Neuronal stem cell (in vitro differentiated cells): ENCODE data around the gene AGPAT2.
"Not testable (repeated sequence)": the region's sequence is repeated elsewhere in the genome, so short reads cannot be mapped to it uniquely, and the experiment has no call there.

Source experiments
- DNase-seq: peaks from one replicate; pipeline ENCODE4 v3.0.0-alpha.2; 2013; ENCODE audit warnings: low spot score
- H2AFZ ChIP-seq: one replicate; pipeline ENCODE4 v1.6.1; 2013; ENCODE audit warnings: mild to moderate bottlenecking, low read length, inconsistent platforms
- H2AK5ac ChIP-seq: 2 replicates; pipeline ENCODE4 v1.6.1; 2013; ENCODE audit warnings: low read depth, mild to moderate bottlenecking, inconsistent platforms, low read length, moderate library complexity, mixed read lengths
- H2BK120ac ChIP-seq: 2 replicates; pipeline ENCODE4 v1.6.1; 2013; ENCODE audit warnings: low read depth, mild to moderate bottlenecking, inconsistent platforms, low read length, moderate library complexity, mixed read lengths
- H2BK12ac ChIP-seq: one replicate; pipeline ENCODE4 v1.6.1; 2013; ENCODE audit warnings: low read length, inconsistent platforms
- H2BK15ac ChIP-seq: 2 replicates; pipeline ENCODE4 v1.6.1; 2013; ENCODE audit warnings: mild to moderate bottlenecking, low read length, inconsistent platforms, mixed read lengths
- H2BK5ac ChIP-seq: one replicate; pipeline ENCODE4 v1.6.1; 2013; ENCODE audit warnings: inconsistent platforms, mild to moderate bottlenecking, low read length, moderate library complexity
- H3K14ac ChIP-seq: one replicate; pipeline ENCODE4 v1.6.1; 2013; ENCODE audit warnings: low read length, inconsistent platforms
- H3K18ac ChIP-seq: 2 replicates; pipeline ENCODE4 v1.6.1; 2013; ENCODE audit warnings: low read length, inconsistent platforms
- H3K23ac ChIP-seq: 2 replicates; pipeline ENCODE4 v1.6.1; 2013; ENCODE audit warnings: low read depth, mild to moderate bottlenecking, mixed read lengths, low read length, inconsistent platforms; ENCODE audit not compliant: poor library complexity
- H3K27ac ChIP-seq: replicated peaks from 3 replicates; pipeline ENCODE4 v1.5.1; 2013; ENCODE audit warnings: low read length, inconsistent platforms
- H3K27me3 ChIP-seq, 3 experiments: 2 replicates each; pipeline ENCODE4 v1.6.1; 2013; ENCODE audit warnings: low read length in 3 of 3, mild to moderate bottlenecking in 2 of 3, inconsistent platforms in 1 of 3, low read depth in 1 of 3, mixed read lengths in 1 of 3, moderate library complexity in 1 of 3; ENCODE audit not compliant: control insufficient read depth in 3 of 3, insufficient read depth in 3 of 3
- H3K36me3 ChIP-seq, 2 donors: replicated peaks in 1 of 2; 2 replicates each; pipeline ENCODE4 v1.6.1; 2013; ENCODE audit warnings: low read length in 2 of 2; ENCODE audit not compliant: control insufficient read depth in 2 of 2, insufficient read depth in 2 of 2
- H3K4ac ChIP-seq: 2 replicates; pipeline ENCODE4 v1.6.1; 2013; ENCODE audit warnings: inconsistent platforms, mild to moderate bottlenecking, low read length, moderate library complexity
- H3K4me1 ChIP-seq, 2 donors: 1 replicate in 1 of 2; 2 replicates in 1 of 2; pipeline ENCODE4 v1.6.1; 2013; ENCODE audit warnings: low read length in 2 of 2, low read depth in 1 of 2; ENCODE audit not compliant: control insufficient read depth in 2 of 2, insufficient read depth in 1 of 2
- H3K4me2 ChIP-seq: one replicate; pipeline ENCODE4 v1.6.1; 2013; ENCODE audit warnings: mild to moderate bottlenecking, low read length, inconsistent platforms; ENCODE audit not compliant: insufficient read depth, poor library complexity, severe bottlenecking
- H3K4me3 ChIP-seq, 2 donors: 2 replicates each; pipeline ENCODE4 v1.5.1; 2013; ENCODE audit warnings: low read length in 2 of 2, mild to moderate bottlenecking in 2 of 2, inconsistent platforms in 1 of 2, moderate library complexity in 1 of 2
- H3K79me1 ChIP-seq: one replicate; pipeline ENCODE4 v1.6.1; 2013; ENCODE audit warnings: low read depth, mild to moderate bottlenecking, inconsistent platforms, low read length, moderate library complexity
- H3K9ac ChIP-seq: one replicate; pipeline ENCODE4 v1.6.1; 2013; ENCODE audit warnings: mild to moderate bottlenecking, low read depth, low read length, inconsistent platforms; ENCODE audit not compliant: poor library complexity
- H3K9me3 ChIP-seq, 2 donors: replicated peaks in 1 of 2; 2 replicates each; pipeline versions ENCODE3 to v1.6.1; 2013; ENCODE audit warnings: low read length in 2 of 2, mild to moderate bottlenecking in 2 of 2, inconsistent platforms in 1 of 2, low read depth in 1 of 2, mixed read lengths in 1 of 2, moderate library complexity in 1 of 2; ENCODE audit not compliant: control insufficient read depth in 2 of 2, insufficient read depth in 1 of 2
- H4K8ac ChIP-seq: one replicate; pipeline ENCODE4 v1.6.1; 2013; ENCODE audit warnings: low read depth, mild to moderate bottlenecking, inconsistent platforms, low read length, moderate library complexity
- H4K91ac ChIP-seq: one replicate; pipeline ENCODE4 v1.6.1; 2013; ENCODE audit warnings: low read length, low read depth, mild to moderate bottlenecking, inconsistent platforms; ENCODE audit not compliant: poor library complexity
- WGBS, 2 donors: extraction: QIAGEN DNeasy Blood & Tissue Kit; methylation state at CpG; one replicate each; pipeline ENCODE4 v1.1.7; 2013; ENCODE audit warnings: missing lambda C conversion rate in 2 of 2, mixed read lengths in 1 of 2; ENCODE audit not compliant: insufficient read length in 2 of 2, insufficient replicate concordance in 1 of 2; ENCODE audit errors: extremely low coverage in 2 of 2; 5-methylcytosine and 5-hydroxymethylcytosine counted together

The AGPAT2 gene

GRCh38 chr9:136712690-136713544, 25.7 kb upstream of the AGPAT2 start:
- no peak overlapping the region for H3K4ac ChIP-seq
- peak overlapping the region; percentile 82 to 97 for H3K4me3 ChIP-seq
- peaks cover 0 to 30% (median 7%) of the 10 kb centered on the region in 3 experiments for H3K27me3 ChIP-seq
- peak overlapping the region; percentile 87 for H2AFZ ChIP-seq
- no peak overlapping the region for H2BK5ac ChIP-seq
- peak overlapping the region; percentile 78 for H3K4me2 ChIP-seq
- no peak overlapping the region for H2BK120ac ChIP-seq
- H3K18ac ChIP-seq = peak overlapping the region; percentile 97
- peaks cover 18% of the 10 kb centered on the region for H3K79me1 ChIP-seq
- no peak overlapping the region for H4K8ac ChIP-seq
- H3K9me3 ChIP-seq = no peaks in the 10 kb centered on the region
- peaks cover 0 to 6% of the 10 kb centered on the region in 2 donors for H3K36me3 ChIP-seq
- peak overlapping the region; percentile 97 for H2AK5ac ChIP-seq
- no CpG with 5 or more reads among the region's 56 CpGs for WGBS, 2 donors
- DNase-seq = no peak
- H2BK15ac ChIP-seq = no peak overlapping the region
- H3K27ac ChIP-seq = no peak overlapping the region
- H3K23ac ChIP-seq = peak overlapping the region; percentile 3
- peaks cover 8 to 23% of the 10 kb centered on the region in 2 donors for H3K4me1 ChIP-seq
- H4K91ac ChIP-seq = no peak overlapping the region
- peak overlapping the region; percentile 75 for H3K9ac ChIP-seq
- H2BK12ac ChIP-seq = no peak overlapping the region
- peak overlapping the region; percentile 98 for H3K14ac ChIP-seq

DNA sequence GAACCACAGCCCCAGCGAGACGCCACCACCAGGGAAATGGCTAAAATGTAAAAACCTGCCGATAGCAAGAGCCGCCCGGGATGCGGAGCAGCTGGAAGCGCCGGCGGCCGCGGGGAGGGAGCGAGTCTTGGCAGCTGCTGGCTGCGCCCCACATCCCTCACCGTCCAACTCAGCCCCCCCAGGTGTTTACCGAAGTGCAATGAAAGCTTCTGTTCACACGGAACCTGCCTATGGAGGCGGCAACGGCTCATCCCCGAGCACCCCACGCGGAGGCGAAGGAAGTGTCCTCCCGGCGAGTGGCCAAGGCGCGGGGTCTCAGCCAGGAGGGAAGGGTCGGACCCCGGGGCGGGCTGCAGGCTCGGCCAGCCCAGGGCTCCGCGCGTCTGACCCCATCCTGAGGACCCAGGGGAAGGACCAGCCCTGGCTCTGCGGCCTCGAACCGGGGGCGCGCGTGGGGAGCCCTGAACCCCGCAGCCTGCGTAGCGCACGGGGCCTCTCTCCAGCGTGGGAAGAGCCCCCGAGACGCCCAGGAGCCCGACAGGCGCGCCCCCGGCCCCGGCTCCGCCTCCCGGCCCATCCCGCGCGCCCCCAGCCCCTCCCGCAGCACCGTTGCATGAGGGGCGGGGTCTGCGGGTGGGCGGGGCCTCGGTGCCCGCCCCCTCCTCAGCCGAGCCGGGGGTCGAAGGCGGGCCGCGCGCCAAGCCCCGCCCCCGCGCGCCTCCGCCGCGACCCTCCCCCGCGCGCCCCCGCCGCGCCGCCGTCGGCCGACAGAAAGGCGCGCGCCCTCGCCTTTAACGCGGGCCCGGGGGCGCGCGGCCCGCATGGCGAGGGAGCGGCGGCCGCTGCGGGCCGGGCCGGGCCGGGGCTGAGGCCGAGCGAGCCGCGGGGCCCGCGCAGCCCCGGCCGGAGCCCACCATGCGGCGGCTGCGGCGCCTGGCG, 24.8 kb upstream of the AGPAT2 start, which contains the start of gene DIPK1B:
Gene DIPK1B (plus strand): TSS at position 822 of the 939 bp plus-strand sequence. CDS start 94 bp downstream, at position 916.
- peak within 1 kb of the TSS; percentile 98 for H3K14ac ChIP-seq
- H3K4me3 ChIP-seq = peak within 1 kb of the TSS; percentile 82 to 97
- H3K9ac ChIP-seq = peak within 1 kb of the TSS; percentile 88
- peak within 1 kb of the TSS; percentile 47 for H2BK120ac ChIP-seq
- H3K9me3 ChIP-seq = no peaks in the 10 kb centered on the region
- peaks cover 8 to 23% of the 10 kb centered on the region in 2 donors for H3K4me1 ChIP-seq
- DNase-seq = peak; percentile 85
- no peak within 1 kb of the TSS for H4K8ac ChIP-seq
- no CpG with 5 or more reads among the region's 119 CpGs for WGBS, 2 donors
- H2AK5ac ChIP-seq = peak within 1 kb of the TSS; percentile 97
- peaks cover 17% of the 10 kb centered on the region for H3K79me1 ChIP-seq
- H3K4ac ChIP-seq = no peak within 1 kb of the TSS
- H2BK15ac ChIP-seq = peak within 1 kb of the TSS; percentile 99
- H2BK12ac ChIP-seq = peak within 1 kb of the TSS; percentile 84
- peak within 1 kb of the TSS; percentile 93 for H3K23ac ChIP-seq
- H3K27me3 ChIP-seq = peaks cover 0 to 33% (median 7%) of the 10 kb centered on the region in 3 experiments
- H2AFZ ChIP-seq = peak within 1 kb of the TSS; percentile 89
- peak within 1 kb of the TSS; percentile 97 for H3K18ac ChIP-seq
- no peak within 1 kb of the TSS for H2BK5ac ChIP-seq
- peaks cover 0 to 6% of the 10 kb centered on the region in 2 donors for H3K36me3 ChIP-seq
- H3K27ac ChIP-seq = no peak within 1 kb of the TSS
- H3K4me2 ChIP-seq = peak within 1 kb of the TSS; percentile 100
- no peak within 1 kb of the TSS for H4K91ac ChIP-seq

GRCh38 chr9:136711219-136711648, 24.0 kb upstream of the AGPAT2 start:
- not testable (repeated sequence) for H3K18ac ChIP-seq, H4K91ac ChIP-seq, H3K4me3 ChIP-seq, DNase-seq, H2AK5ac ChIP-seq, H3K14ac ChIP-seq, H3K36me3 ChIP-seq, H3K9me3 ChIP-seq, H3K4ac ChIP-seq, H4K8ac ChIP-seq, H2BK120ac ChIP-seq, H2BK15ac ChIP-seq, H2BK12ac ChIP-seq, H3K23ac ChIP-seq, H3K9ac ChIP-seq, H3K4me2 ChIP-seq, H2AFZ ChIP-seq, H2BK5ac ChIP-seq, H3K27ac ChIP-seq
- Histone ChIP-seq H3K4me1 (peaks cover 8 to 23% of the 10 kb centered on the region in 2 donors), H3K27me3 (peaks cover 0 to 37% (median 7%) of the 10 kb centered on the region in 3 experiments), H3K79me1 (peaks cover 17% of the 10 kb centered on the region)
- WGBS, 2 donors = no CpG with 5 or more reads among the region's 4 CpGs
